ENCODE results near the gene SNAPC3.
"Not testable (repeated sequence)": the region's sequence is repeated elsewhere in the genome, so short reads cannot be mapped to it uniquely, and the experiment has no call there.

Gene SNAPC3

DNA sequence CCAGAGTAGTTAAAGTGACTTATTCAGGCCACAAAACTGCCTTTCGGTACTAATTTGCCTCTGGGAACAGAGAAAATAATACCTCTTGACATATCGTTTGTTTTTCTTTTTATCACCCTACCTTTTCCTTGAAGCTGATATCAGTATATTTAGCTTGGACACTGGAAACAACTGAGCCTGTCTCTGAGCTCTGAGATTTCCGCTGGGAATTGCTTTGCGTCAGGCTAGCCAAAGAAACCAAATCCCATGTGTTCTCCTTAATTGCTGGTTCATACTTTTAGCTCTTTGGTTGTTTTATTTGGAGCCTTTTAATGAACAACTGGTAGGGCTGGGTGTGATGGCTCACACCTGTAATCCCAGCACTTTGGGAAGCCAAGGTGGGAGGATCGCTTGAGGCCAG is 30.3 kb upstream of the SNAPC3 start:
- H3K9ac ChIP-seq (ENCODE audit: low read length) = no peak overlapping the region
- H3K4me3 ChIP-seq (ENCODE audit: low read length) = no peak overlapping the region
- H3K27me3 ChIP-seq (ENCODE audit: control insufficient read depth, insufficient read depth, low read length) = no peaks in the 10 kb centered on the region
- H3K27ac ChIP-seq (ENCODE audit: low read depth, low read length) = no peak overlapping the region
- H3K36me3 ChIP-seq (ENCODE audit: control insufficient read depth, insufficient read depth, low read length) = no peaks in the 10 kb centered on the region
- no peaks in the 10 kb centered on the region for H3K4me1 ChIP-seq (ENCODE audit: control insufficient read depth, insufficient read depth, low read length)

GRCh38 chr9:15400281-15400941 is 22.3 kb upstream of the SNAPC3 start:
- Histone ChIP-seq H3K9ac (ENCODE audit: low read length) (no peak overlapping the region), H3K4me3 (ENCODE audit: low read length) (no peak overlapping the region), H3K27me3 (ENCODE audit: control insufficient read depth, insufficient read depth, low read length) (no peaks in the 10 kb centered on the region), H3K4me1 (ENCODE audit: control insufficient read depth, insufficient read depth, low read length) (no peaks in the 10 kb centered on the region), H3K27ac (ENCODE audit: low read depth, low read length) (no peak overlapping the region), H3K36me3 (ENCODE audit: control insufficient read depth, insufficient read depth, low read length) (no peaks in the 10 kb centered on the region)

GRCh38 chr9:15401266-15401665 is 21.4 kb upstream of the SNAPC3 start:
- Histone ChIP-seq H3K36me3 (ENCODE audit: control insufficient read depth, insufficient read depth, low read length) (no peaks in the 10 kb centered on the region), H3K27me3 (ENCODE audit: control insufficient read depth, insufficient read depth, low read length) (no peaks in the 10 kb centered on the region), H3K4me3 (ENCODE audit: low read length) (no peak overlapping the region), H3K4me1 (ENCODE audit: control insufficient read depth, insufficient read depth, low read length) (no peaks in the 10 kb centered on the region), H3K27ac (ENCODE audit: low read depth, low read length) (no peak overlapping the region), H3K9ac (ENCODE audit: low read length) (no peak overlapping the region)

- Histone ChIP-seq H3K4me1 (ENCODE audit: control insufficient read depth, insufficient read depth, low read length) (no peaks in the 10 kb centered on the region), H3K27me3 (ENCODE audit: control insufficient read depth, insufficient read depth, low read length) (no peaks in the 10 kb centered on the region), H3K27ac (ENCODE audit: low read depth, low read length) (no peak overlapping the region), H3K36me3 (ENCODE audit: control insufficient read depth, insufficient read depth, low read length) (no peaks in the 10 kb centered on the region), H3K4me3 (ENCODE audit: low read length) (no peak overlapping the region), H3K9ac (ENCODE audit: low read length) (no peak overlapping the region)
Measured at GRCh38 chr9:15403155-15403554, 19.5 kb upstream of the SNAPC3 start.

GRCh38 chr9:15404171-15404570 is 18.5 kb upstream of the SNAPC3 start:
- Histone ChIP-seq H3K9ac (ENCODE audit: low read length) (no peak overlapping the region), H3K27ac (ENCODE audit: low read depth, low read length) (no peak overlapping the region), H3K4me1 (ENCODE audit: control insufficient read depth, insufficient read depth, low read length) (no peaks in the 10 kb centered on the region), H3K27me3 (ENCODE audit: control insufficient read depth, insufficient read depth, low read length) (no peaks in the 10 kb centered on the region), H3K36me3 (ENCODE audit: control insufficient read depth, insufficient read depth, low read length) (no peaks in the 10 kb centered on the region), H3K4me3 (ENCODE audit: low read length) (no peak overlapping the region)

- Histone ChIP-seq H3K27ac (ENCODE audit: low read depth, low read length) (no peak overlapping the region), H3K9ac (ENCODE audit: low read length) (no peak overlapping the region), H3K27me3 (ENCODE audit: control insufficient read depth, insufficient read depth, low read length) (no peaks in the 10 kb centered on the region), H3K4me1 (ENCODE audit: control insufficient read depth, insufficient read depth, low read length) (peaks cover 1% of the 10 kb centered on the region), H3K4me3 (ENCODE audit: low read length) (no peak overlapping the region), H3K36me3 (ENCODE audit: control insufficient read depth, insufficient read depth, low read length) (no peaks in the 10 kb centered on the region)
Measured at GRCh38 chr9:15416880-15417279, 5.8 kb upstream of the SNAPC3 start.

DNA sequence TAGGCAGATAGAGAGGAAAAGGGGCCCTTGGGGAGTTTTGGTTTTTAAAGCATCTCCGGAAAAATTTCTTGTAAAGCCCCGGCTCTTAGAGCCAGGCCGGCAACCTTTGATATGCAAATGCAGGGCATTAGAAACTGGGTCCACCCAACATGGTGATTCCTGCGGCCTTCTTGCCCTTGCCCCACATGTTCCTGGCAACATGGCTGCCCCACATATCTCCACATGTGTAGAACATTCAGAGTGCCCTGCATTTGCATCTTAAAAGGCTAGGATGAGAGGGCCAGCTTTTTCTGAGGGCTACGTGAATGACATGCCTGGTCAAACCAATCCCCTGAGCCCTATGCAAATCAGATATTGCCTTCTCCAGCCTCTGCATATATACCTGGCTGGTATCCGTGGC is 5.0 kb upstream of the SNAPC3 start:
- H3K36me3 ChIP-seq (ENCODE audit: control insufficient read depth, insufficient read depth, low read length) = no peaks in the 10 kb centered on the region
- peaks cover 4% of the 10 kb centered on the region for H3K4me1 ChIP-seq (ENCODE audit: control insufficient read depth, insufficient read depth, low read length)
- H3K27ac ChIP-seq (ENCODE audit: low read depth, low read length) = no peak overlapping the region

DNA sequence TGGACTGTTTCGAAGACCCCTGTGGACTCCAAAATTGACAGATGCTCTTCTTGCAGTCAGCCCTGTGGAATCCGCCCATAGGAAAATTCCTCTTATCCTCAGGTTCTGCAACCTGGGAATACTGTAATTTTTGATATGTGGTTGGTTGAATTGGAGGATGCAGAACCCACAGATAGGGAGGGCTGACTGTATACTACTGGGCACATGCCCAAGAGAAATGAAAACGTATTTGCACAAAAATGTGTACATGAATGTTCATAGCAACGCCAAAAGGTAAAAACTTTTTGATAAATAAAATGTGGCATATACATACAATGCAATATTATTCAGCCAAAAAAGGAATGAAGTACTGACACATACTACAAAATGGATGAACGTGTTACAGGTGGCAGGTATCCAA is 1.9 kb upstream of the SNAPC3 start:
- H3K4me1 ChIP-seq (ENCODE audit: control insufficient read depth, insufficient read depth, low read length) = peaks cover 7% of the 10 kb centered on the region
- no peak overlapping the region for H3K27ac ChIP-seq (ENCODE audit: low read depth, low read length)
- H3K36me3 ChIP-seq (ENCODE audit: control insufficient read depth, insufficient read depth, low read length) = no peaks in the 10 kb centered on the region

More for the DNA sequence above, 5.0 kb upstream of the SNAPC3 start:
- Histone ChIP-seq H3K9ac (ENCODE audit: low read length) (no peak overlapping the region), H3K27me3 (ENCODE audit: control insufficient read depth, insufficient read depth, low read length) (no peaks in the 10 kb centered on the region), H3K4me3 (ENCODE audit: low read length) (no peak overlapping the region)

DNA sequence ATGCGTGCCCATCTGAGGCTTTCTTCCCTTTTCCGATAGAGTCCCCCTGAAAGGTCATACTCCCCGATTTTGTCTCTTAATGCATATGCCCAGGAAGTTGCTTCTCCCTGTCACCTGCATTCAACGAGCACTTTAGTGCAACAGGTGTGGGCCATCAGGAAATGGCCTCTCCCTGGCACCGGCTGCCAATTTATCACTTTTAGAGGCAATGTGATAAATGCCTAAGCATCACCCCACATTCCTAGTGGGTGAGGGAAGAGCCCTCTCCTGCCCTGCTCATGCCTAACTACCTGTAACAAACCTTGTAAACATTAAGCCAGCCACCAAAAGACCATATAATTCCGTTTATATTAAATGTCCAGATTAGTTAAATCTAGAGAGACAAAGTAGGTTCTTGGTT is 1.1 kb upstream of the SNAPC3 start:
- Histone ChIP-seq H3K27ac (ENCODE audit: low read depth, low read length) (peak overlapping the region; percentile 94), H3K4me1 (ENCODE audit: control insufficient read depth, insufficient read depth, low read length) (peaks cover 7% of the 10 kb centered on the region), H3K9ac (ENCODE audit: low read length) (no peak overlapping the region), H3K4me3 (ENCODE audit: low read length) (no peak overlapping the region), H3K27me3 (ENCODE audit: control insufficient read depth, insufficient read depth, low read length) (no peaks in the 10 kb centered on the region), H3K36me3 (ENCODE audit: control insufficient read depth, insufficient read depth, low read length) (peaks cover 4% of the 10 kb centered on the region)

More for the DNA sequence above, 1.9 kb upstream of the SNAPC3 start:
- Histone ChIP-seq H3K9ac (ENCODE audit: low read length) (no peak overlapping the region), H3K27me3 (ENCODE audit: control insufficient read depth, insufficient read depth, low read length) (no peaks in the 10 kb centered on the region), H3K4me3 (ENCODE audit: low read length) (no peak overlapping the region)

GRCh38 chr9:15421990-15422371 is 695 bp upstream of the SNAPC3 start:
- Histone ChIP-seq H3K9ac (ENCODE audit: low read length) (peak overlapping the region; percentile 74), H3K27me3 (ENCODE audit: control insufficient read depth, insufficient read depth, low read length) (no peaks in the 10 kb centered on the region), H3K27ac (ENCODE audit: low read depth, low read length) (peak overlapping the region; percentile 94), H3K4me3 (ENCODE audit: low read length) (peak overlapping the region; percentile 97), H3K4me1 (ENCODE audit: control insufficient read depth, insufficient read depth, low read length) (peaks cover 7% of the 10 kb centered on the region), H3K36me3 (ENCODE audit: control insufficient read depth, insufficient read depth, low read length) (peaks cover 4% of the 10 kb centered on the region)

- Histone ChIP-seq H3K4me1 (ENCODE audit: control insufficient read depth, insufficient read depth, low read length) (peaks cover 7% of the 10 kb centered on the region), H3K9ac (ENCODE audit: low read length) (peak overlapping the region; percentile 96), H3K27me3 (ENCODE audit: control insufficient read depth, insufficient read depth, low read length) (no peaks in the 10 kb centered on the region), H3K4me3 (ENCODE audit: low read length) (peak overlapping the region; percentile 97), H3K27ac (ENCODE audit: low read depth, low read length) (peak overlapping the region; percentile 94), H3K36me3 (ENCODE audit: control insufficient read depth, insufficient read depth, low read length) (peaks cover 4% of the 10 kb centered on the region)
Measured at GRCh38 chr9:15423231-15423985, 732 bp downstream of the SNAPC3 start.

- Histone ChIP-seq H3K9ac (ENCODE audit: low read length) (no peak overlapping the region), H3K36me3 (ENCODE audit: control insufficient read depth, insufficient read depth, low read length) (peaks cover 4% of the 10 kb centered on the region), H3K4me1 (ENCODE audit: control insufficient read depth, insufficient read depth, low read length) (peaks cover 7% of the 10 kb centered on the region), H3K27me3 (ENCODE audit: control insufficient read depth, insufficient read depth, low read length) (no peaks in the 10 kb centered on the region), H3K4me3 (ENCODE audit: low read length) (no peak overlapping the region), H3K27ac (ENCODE audit: low read depth, low read length) (no peak overlapping the region)
Measured at GRCh38 chr9:15426019-15426418, 3.3 kb downstream of the SNAPC3 start.

- H3K9ac ChIP-seq (ENCODE audit: low read length); H3K36me3 ChIP-seq (ENCODE audit: control insufficient read depth, insufficient read depth, low read length); H3K4me1 ChIP-seq (ENCODE audit: control insufficient read depth, insufficient read depth, low read length); H3K27me3 ChIP-seq (ENCODE audit: control insufficient read depth, insufficient read depth, low read length); H3K4me3 ChIP-seq (ENCODE audit: low read length); H3K27ac ChIP-seq (ENCODE audit: low read depth, low read length): not testable (repeated sequence)
Measured at GRCh38 chr9:15427702-15428101, 5.0 kb downstream of the SNAPC3 start.

All from rectal smooth muscle tissue (tissue), 1 donor.